ENCODE results near the gene KCNK15. TPM values are rescaled to one million over a fixed set of nuclear protein-coding genes. Genes with fewer than 3 reads are reported as not detected.

KCNK15 gene
- total and polyA plus RNA-seq, 4 donors, result 0.48 to 2.6 (median 1.1) TPM

DNA sequence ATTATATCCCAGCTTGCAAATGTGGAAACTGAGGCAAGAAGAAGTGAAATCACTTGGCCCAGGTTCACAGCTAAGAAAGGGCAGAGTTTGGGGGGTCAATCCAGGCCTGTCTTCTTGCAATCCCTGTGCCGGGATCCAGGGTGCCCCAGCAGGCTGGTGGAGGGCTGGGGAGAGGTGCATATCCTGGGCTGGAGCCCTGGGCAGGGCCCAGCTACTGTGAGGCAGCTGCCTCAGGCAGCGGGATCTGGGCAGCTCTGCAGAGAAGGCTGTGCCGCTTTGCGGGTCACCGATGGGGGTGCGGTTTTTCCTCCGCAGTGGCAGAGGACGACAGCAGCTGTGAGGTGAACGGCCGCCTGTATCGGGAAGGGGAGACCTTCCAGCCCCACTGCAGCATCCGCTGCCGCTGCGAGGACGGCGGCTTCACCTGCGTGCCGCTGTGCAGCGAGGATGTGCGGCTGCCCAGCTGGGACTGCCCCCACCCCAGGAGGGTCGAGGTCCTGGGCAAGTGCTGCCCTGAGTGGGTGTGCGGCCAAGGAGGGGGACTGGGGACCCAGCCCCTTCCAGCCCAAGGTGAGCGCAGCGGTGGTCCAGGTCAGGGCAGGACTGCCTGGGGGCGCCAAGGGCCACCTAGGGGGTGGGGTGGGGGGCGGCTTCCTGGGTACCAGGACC lies 21.1 kb upstream of the KCNK15 start:
- H3K27me3 ChIP-seq (ENCODE audit: control insufficient read depth in 3 of 3, insufficient read depth in 3 of 3, low read length in 2 of 3), result peaks cover 0 to 4% (median 0%) of the 10 kb centered on the region in 3 donors
- H3K9me3 ChIP-seq (ENCODE audit: control insufficient read depth in 4 of 4, insufficient read depth in 3 of 4, low read length in 3 of 4), result no peaks in the 10 kb centered on the region
- 67 to 76% methylated on average over 26 of the region's 26 CpGs for WGBS, 2 donors
- DNase-seq (no peak), ATAC-seq (ENCODE audit: insufficient read depth, low FRiP score) (no peak)
- TF ChIP-seq, protein P1, sequence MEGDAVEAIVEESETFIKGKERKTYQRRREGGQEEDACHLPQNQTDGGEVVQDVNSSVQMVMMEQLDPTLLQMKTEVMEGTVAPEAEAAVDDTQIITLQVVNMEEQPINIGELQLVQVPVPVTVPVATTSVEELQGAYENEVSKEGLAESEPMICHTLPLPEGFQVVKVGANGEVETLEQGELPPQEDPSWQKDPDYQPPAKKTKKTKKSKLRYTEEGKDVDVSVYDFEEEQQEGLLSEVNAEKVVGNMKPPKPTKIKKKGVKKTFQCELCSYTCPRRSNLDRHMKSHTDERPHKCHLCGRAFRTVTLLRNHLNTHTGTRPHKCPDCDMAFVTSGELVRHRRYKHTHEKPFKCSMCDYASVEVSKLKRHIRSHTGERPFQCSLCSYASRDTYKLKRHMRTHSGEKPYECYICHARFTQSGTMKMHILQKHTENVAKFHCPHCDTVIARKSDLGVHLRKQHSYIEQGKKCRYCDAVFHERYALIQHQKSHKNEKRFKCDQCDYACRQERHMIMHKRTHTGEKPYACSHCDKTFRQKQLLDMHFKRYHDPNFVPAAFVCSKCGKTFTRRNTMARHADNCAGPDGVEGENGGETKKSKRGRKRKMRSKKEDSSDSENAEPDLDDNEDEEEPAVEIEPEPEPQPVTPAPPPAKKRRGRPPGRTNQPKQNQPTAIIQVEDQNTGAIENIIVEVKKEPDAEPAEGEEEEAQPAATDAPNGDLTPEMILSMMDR (IDR thresholded peaks at IDR 0.05; ENCODE audit: control extremely low read depth, extremely low read depth), result no peak
- H3K36me3 ChIP-seq (ENCODE audit: control insufficient read depth in 4 of 4, insufficient read depth in 4 of 4, low read length in 4 of 4), result peaks cover 0 to 3% (median 0%) of the 10 kb centered on the region in 4 donors
- no peak overlapping the region for H3K27ac ChIP-seq (ENCODE audit: low read depth in 1 of 2, low read length in 1 of 2)
- no peak overlapping the region for H3K4me3 ChIP-seq
- H3K4me1 ChIP-seq (ENCODE audit: control insufficient read depth in 5 of 5, insufficient read depth in 5 of 5, low read length in 5 of 5), result peaks cover 0 to 17% (median 7%) of the 10 kb centered on the region in 5 donors
- no peak overlapping the region for H3K9ac ChIP-seq (ENCODE audit: insufficient read depth in 1 of 2, low read length in 2 of 2)

DNA sequence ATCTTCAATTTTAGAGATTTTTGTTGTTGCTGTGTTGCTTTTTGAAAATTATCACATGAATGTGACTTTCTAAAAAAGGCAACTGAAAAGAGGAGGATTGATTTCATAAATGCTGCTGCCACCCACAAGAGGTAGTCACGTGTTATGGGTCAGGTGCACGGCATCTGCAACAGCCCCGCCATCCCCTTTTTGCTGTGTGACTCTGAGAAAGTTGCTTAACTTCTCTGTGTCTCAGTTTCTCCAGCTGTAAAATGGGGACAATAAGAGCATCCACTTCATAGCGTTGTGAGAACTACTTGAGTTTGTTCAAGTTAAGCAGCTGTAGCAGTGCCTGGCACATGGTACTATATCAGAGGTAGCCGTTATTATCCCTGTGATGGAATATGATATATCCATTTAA lies 19.8 kb upstream of the KCNK15 start:
- 78 to 87% methylated on average over 5 of the region's 5 CpGs for WGBS, 2 donors
- ATAC-seq (ENCODE audit: insufficient read depth, low FRiP score) (no peak), DNase-seq (no peak)
- no peak overlapping the region for H3K27ac ChIP-seq (ENCODE audit: low read depth in 1 of 2, low read length in 1 of 2)
- TF ChIP-seq, protein P1 (IDR thresholded peaks at IDR 0.05; ENCODE audit: control extremely low read depth, extremely low read depth), result no peak
- H3K4me3 ChIP-seq, result no peak overlapping the region
- peaks cover 0 to 9% (median 4%) of the 10 kb centered on the region in 5 donors for H3K4me1 ChIP-seq (ENCODE audit: control insufficient read depth in 5 of 5, insufficient read depth in 5 of 5, low read length in 5 of 5)
- H3K9ac ChIP-seq (ENCODE audit: insufficient read depth in 1 of 2, low read length in 2 of 2), result no peak overlapping the region
- peaks cover 0 to 4% (median 0%) of the 10 kb centered on the region in 3 donors for H3K27me3 ChIP-seq (ENCODE audit: control insufficient read depth in 3 of 3, insufficient read depth in 3 of 3, low read length in 2 of 3)
- peaks cover 0 to 3% (median 0%) of the 10 kb centered on the region in 4 donors for H3K36me3 ChIP-seq (ENCODE audit: control insufficient read depth in 4 of 4, insufficient read depth in 4 of 4, low read length in 4 of 4)
- no peaks in the 10 kb centered on the region for H3K9me3 ChIP-seq (ENCODE audit: control insufficient read depth in 4 of 4, insufficient read depth in 3 of 4, low read length in 3 of 4)

DNA sequence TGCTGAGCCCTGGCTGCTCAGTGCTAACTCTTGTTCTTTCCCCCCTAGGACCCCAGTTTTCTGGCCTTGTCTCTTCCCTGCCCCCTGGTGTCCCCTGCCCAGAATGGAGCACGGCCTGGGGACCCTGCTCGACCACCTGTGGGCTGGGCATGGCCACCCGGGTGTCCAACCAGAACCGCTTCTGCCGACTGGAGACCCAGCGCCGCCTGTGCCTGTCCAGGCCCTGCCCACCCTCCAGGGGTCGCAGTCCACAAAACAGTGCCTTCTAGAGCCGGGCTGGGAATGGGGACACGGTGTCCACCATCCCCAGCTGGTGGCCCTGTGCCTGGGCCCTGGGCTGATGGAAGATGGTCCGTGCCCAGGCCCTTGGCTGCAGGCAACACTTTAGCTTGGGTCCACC lies 18.6 kb upstream of the KCNK15 start:
- Histone ChIP-seq H3K27ac (ENCODE audit: low read depth in 1 of 2, low read length in 1 of 2) (no peak overlapping the region), H3K36me3 (ENCODE audit: control insufficient read depth in 4 of 4, insufficient read depth in 4 of 4, low read length in 4 of 4) (peaks cover 0 to 3% (median 0%) of the 10 kb centered on the region in 4 donors), H3K27me3 (ENCODE audit: control insufficient read depth in 3 of 3, insufficient read depth in 3 of 3, low read length in 2 of 3) (peaks cover 0 to 4% (median 0%) of the 10 kb centered on the region in 3 donors), H3K9ac (ENCODE audit: insufficient read depth in 1 of 2, low read length in 2 of 2) (no peak overlapping the region), H3K4me1 (ENCODE audit: control insufficient read depth in 5 of 5, insufficient read depth in 5 of 5, low read length in 5 of 5) (peaks cover 0 to 7% (median 4%) of the 10 kb centered on the region in 5 donors), H3K4me3 (no peak overlapping the region), H3K9me3 (ENCODE audit: control insufficient read depth in 4 of 4, insufficient read depth in 3 of 4, low read length in 3 of 4) (no peaks in the 10 kb centered on the region)
- ATAC-seq (ENCODE audit: insufficient read depth, low FRiP score), result no peak
- DNase-seq, result no peak
- TF ChIP-seq, protein P1 (IDR thresholded peaks at IDR 0.05; ENCODE audit: control extremely low read depth, extremely low read depth), result no peak
- 94 to 97% methylated on average over 11 of the region's 11 CpGs for whole genome bisulfite sequencing, 2 donors
